ENCODE data around the gene PAX6. TPM values are rescaled to one million over a fixed set of nuclear protein-coding genes. Genes with fewer than 3 reads are reported as not detected.

PAX6 gene
- total and polyA plus RNA-seq, 7 donors, result 0.34 to 0.46 TPM; not detected in 5

DNA sequence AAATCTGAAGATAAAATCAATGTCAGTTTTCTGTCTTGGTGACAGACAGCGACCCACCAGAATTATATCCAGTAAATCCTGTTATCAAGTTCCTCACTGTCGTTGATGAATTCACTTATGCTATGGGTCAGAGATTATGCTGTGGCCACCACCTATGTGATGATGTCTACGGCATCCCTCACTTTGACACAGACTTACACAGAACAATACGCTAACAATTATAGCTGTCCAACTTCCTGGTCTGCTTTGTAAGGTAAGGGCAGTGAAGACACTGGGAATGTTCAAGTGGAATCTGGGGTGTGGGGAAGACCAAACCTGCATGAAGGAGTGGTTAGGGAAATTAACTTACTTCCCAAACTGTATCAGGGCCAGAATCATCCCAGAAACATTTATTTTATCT lies 19.3 kb upstream of the PAX6 start:
- no peak for TF ChIP-seq POLR2A (IDR thresholded peaks at IDR 0.05)
- TF ChIP-seq, protein P1, sequence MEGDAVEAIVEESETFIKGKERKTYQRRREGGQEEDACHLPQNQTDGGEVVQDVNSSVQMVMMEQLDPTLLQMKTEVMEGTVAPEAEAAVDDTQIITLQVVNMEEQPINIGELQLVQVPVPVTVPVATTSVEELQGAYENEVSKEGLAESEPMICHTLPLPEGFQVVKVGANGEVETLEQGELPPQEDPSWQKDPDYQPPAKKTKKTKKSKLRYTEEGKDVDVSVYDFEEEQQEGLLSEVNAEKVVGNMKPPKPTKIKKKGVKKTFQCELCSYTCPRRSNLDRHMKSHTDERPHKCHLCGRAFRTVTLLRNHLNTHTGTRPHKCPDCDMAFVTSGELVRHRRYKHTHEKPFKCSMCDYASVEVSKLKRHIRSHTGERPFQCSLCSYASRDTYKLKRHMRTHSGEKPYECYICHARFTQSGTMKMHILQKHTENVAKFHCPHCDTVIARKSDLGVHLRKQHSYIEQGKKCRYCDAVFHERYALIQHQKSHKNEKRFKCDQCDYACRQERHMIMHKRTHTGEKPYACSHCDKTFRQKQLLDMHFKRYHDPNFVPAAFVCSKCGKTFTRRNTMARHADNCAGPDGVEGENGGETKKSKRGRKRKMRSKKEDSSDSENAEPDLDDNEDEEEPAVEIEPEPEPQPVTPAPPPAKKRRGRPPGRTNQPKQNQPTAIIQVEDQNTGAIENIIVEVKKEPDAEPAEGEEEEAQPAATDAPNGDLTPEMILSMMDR (IDR thresholded peaks at IDR 0.05), result no peak
- TF ChIP-seq POLR2AphosphoS5 (IDR thresholded peaks at IDR 0.05), result no peak
- TF ChIP-seq EP300 (IDR thresholded peaks at IDR 0.05), result no peak
- Histone ChIP-seq H3K27me3 (peaks cover 30 to 98% (median 50%) of the 10 kb centered on the region in 3 donors), H3K9me3 (no peaks in the 10 kb centered on the region), H3K36me3 (no peaks in the 10 kb centered on the region), H3K4me3 (no peak overlapping the region), H3K4me1 (peaks cover 0 to 23% (median 18%) of the 10 kb centered on the region in 4 donors), H3K27ac (no peak overlapping the region)
- intact Hi-C loops (cut with DNase I), result no loop called here
- WGBS, 2 donors, result 53 to 73% methylated on average over 4 of the region's 4 CpGs
- DNase-seq, result no peak

DNA sequence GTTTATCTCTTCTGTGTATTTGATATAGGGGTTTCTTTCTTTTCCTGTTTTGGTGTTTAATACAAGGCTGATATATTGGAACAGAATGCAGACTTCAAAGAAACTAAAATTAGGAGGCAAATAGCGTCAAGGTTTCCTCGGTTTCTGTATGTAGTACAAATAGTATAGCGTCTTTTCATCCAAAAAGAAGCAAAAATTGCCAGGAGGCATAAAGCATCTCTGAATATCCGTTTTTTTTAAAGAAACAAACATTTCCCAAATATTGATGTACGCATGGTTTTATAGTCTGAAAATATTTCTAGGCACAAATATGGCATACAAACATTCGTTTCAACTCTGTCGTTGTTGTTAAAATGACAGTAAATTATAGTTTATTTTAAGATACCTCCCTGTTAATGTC lies 17.1 kb upstream of the PAX6 start:
- TF ChIP-seq, protein P1 (IDR thresholded peaks at IDR 0.05), result no peak
- TF ChIP-seq EP300 (IDR thresholded peaks at IDR 0.05) (no peak), POLR2AphosphoS5 (IDR thresholded peaks at IDR 0.05) (no peak), POLR2A (IDR thresholded peaks at IDR 0.05) (no peak)
- peaks cover 0 to 27% (median 23%) of the 10 kb centered on the region in 4 donors for H3K4me1 ChIP-seq
- intact Hi-C loops (cut with DNase I), result no loop called here
- H3K27ac ChIP-seq, result no peak overlapping the region
- peaks cover 52 to 100% (median 72%) of the 10 kb centered on the region in 3 donors for H3K27me3 ChIP-seq
- H3K36me3 ChIP-seq, result no peaks in the 10 kb centered on the region
- H3K9me3 ChIP-seq, result no peaks in the 10 kb centered on the region
- WGBS, 2 donors, result 22 to 24% methylated on average over 7 of the region's 7 CpGs
- DNase-seq, result no peak
- H3K4me3 ChIP-seq, result no peak overlapping the region

DNA sequence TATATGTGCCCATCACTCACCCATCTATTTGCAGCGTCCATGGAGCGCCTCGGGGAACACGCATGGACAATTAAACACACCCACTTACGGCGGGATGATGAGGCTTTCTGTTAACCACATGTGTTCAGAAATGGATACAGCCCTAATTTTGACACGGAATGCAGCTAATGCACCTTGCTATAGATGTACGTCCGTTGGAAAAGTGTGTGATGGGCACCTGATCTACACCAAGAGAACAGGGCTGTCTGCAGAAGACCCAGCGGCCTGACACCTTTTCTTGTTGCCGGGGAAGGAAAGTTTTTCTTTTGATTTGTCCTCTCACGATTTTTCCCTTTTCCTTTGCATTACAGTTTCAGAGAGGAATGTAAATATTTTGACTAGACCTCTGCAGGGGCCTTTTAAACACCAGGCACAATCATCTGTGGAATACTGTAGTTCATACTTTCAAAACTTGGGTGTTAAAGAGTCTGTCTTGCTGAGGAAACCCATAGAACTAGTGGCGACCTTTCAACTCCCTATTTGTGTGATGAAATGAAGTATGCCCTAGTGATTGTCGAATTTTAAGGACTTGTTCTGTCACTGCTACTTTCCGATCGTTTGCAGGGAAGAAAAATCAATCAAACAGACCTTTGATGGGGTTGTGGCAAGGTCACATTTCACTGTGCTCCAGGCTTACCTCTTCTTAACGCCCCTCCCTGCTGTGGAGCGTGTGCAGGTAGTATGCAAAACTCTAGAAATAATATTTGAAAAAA lies 16.5 kb upstream of the PAX6 start:
- H3K4me1 ChIP-seq, result peaks cover 0 to 27% (median 23%) of the 10 kb centered on the region in 4 donors
- no peak overlapping the region for H3K27ac ChIP-seq
- WGBS, 2 donors, result 5% methylated on average over 18 of the region's 18 CpGs
- no peak overlapping the region for H3K4me3 ChIP-seq
- no peak for DNase-seq
- H3K27me3 ChIP-seq, result peaks cover 55 to 100% (median 78%) of the 10 kb centered on the region in 3 donors
- intact Hi-C loops (cut with DNase I), result no loop called here
- no peaks in the 10 kb centered on the region for H3K36me3 ChIP-seq
- TF ChIP-seq POLR2A (IDR thresholded peaks at IDR 0.05) (no peak), EP300 (IDR thresholded peaks at IDR 0.05) (no peak)
- TF ChIP-seq, protein P1 (IDR thresholded peaks at IDR 0.05), result no peak
- no peaks in the 10 kb centered on the region for H3K9me3 ChIP-seq

DNA sequence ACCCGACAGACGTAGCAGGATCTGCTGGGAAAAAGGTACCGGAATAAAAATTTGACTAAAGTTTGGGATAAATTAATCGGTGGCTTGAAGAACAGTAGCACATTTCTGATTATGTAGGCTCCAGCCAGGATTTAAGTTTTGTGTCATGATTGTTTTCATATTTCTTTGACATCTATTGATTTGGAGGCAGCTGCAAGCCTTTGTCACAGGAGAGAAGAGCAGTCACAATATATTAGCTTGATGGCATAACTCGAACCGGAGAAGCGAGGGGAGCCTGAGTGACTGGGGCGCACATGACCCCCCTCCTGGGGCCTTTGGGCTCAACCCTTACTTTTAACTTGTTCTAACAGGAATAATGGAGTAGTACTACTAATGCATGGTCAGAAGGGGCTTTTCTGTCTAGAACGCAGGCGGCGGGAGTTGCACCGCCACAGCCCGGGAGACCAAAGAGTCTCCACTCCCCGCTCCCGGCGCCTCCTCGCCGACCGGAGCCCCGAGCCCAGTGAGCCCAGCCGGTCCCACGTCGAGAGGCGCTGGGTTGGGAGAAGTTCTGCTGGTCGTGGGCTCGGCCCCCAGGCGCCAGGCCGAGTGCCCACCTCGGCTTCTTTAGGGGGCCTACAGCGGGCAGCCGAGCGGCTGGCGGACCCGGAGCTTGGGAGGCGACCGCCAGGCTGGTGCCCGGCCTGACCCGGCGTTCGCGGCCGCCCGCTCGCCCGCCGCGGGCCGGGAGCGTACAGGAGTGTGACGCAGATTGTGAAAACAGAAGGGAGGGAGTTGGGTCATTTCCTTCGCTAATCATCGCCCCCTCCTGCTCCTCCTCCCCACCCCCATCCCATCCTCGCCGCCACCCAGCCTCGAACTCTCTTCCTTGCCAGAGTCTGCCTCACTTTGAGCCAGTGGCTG lies 15.7 kb upstream of the PAX6 start:
- WGBS, 2 donors, result 5 to 9% methylated on average over 55 of the region's 55 CpGs
- TF ChIP-seq POLR2A (IDR thresholded peaks at IDR 0.05), result no peak
- TF ChIP-seq, protein P1 (IDR thresholded peaks at IDR 0.05), result no peak
- TF ChIP-seq POLR2AphosphoS5 (IDR thresholded peaks at IDR 0.05), result no peak
- no peak for TF ChIP-seq EP300 (IDR thresholded peaks at IDR 0.05)
- H3K27ac ChIP-seq, result no peak overlapping the region
- H3K27me3 ChIP-seq, result peaks cover 63 to 100% (median 86%) of the 10 kb centered on the region in 3 donors
- H3K4me3 ChIP-seq, result peak overlapping the region in 1 of 4 donors; percentile 13
- no peak for DNase-seq
- peaks cover 0 to 27% (median 23%) of the 10 kb centered on the region in 4 donors for H3K4me1 ChIP-seq
- no peaks in the 10 kb centered on the region for H3K9me3 ChIP-seq
- intact Hi-C loops (cut with DNase I), result no loop called here
- no peaks in the 10 kb centered on the region for H3K36me3 ChIP-seq

All from sigmoid colon (tissue), 7 donors.